ENCODE data around the gene DUSP7. TPM values are rescaled to one million over a fixed set of nuclear protein-coding genes. Genes with fewer than 3 reads are reported as not detected.

DUSP7 gene
- total and polyA plus RNA-seq, 2 donors (not counting 3 experiments of a cell fraction or from before 2014, with no cell fraction given): 29.2 to 37.7 TPM

DNA sequence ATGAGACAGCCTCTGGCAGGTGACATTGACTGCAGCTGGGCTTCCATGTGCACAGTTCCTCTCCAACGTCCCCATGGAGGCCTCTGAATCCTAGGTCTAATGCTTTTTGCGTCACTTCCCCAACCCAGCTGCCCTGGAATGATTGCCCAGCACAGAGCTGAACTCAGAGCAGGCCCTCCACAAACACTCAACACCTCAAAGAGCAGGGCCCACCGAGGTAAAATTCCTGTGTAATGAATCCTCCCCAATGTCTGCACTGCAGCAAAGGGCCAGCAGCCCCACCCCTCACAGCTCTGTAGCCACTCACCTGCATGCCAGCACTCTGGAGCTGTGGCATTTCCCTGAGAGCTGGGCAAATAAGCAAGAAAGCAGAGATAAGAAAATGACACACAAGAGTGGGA, 42.6 kb upstream of the DUSP7 start:
- no TSS peak for BruUV-seq (replicated peaks)
- H3K36me3 ChIP-seq (ENCODE audit: control insufficient read depth in 2 of 2, extremely low read depth in 1 of 2, insufficient read depth in 2 of 2, low read length in 2 of 2): no peaks in the 10 kb centered on the region
- no peak overlapping the region for H3K9ac ChIP-seq (replicated peaks; ENCODE audit: extremely low read depth, insufficient read depth, low read length)
- intact Hi-C loops (cut with micrococcal nuclease): no loop called here
- peaks cover 2% of the 10 kb centered on the region for H3K4me1 ChIP-seq (ENCODE audit: control insufficient read depth, extremely low read depth, insufficient read depth, low read length)
- ChIA-PET POLR2A (no interaction called here), CTCF (no interaction called here)
- H3K79me2 ChIP-seq (ENCODE audit: control insufficient read depth, insufficient read depth, low read length): no peaks in the 10 kb centered on the region
- H4K20me1 ChIP-seq (replicated peaks; ENCODE audit: control insufficient read depth, extremely low read depth, insufficient read depth, low read length): no peaks in the 10 kb centered on the region
- H3K4me3 ChIP-seq (replicated peaks in 1 of 3; ENCODE audit: insufficient read depth in 1 of 3, low read depth in 1 of 3, low read length in 3 of 3): no peak overlapping the region
- no peaks in the 10 kb centered on the region for H3K27me3 ChIP-seq (ENCODE audit: control insufficient read depth in 2 of 2, insufficient read depth in 2 of 2, low read length in 2 of 2)
- FAIRE-seq (no peak), DNase-seq (ENCODE audit: low read depth, low spot score) (no peak)
- H3K9me1 ChIP-seq (replicated peaks; ENCODE audit: control insufficient read depth, extremely low read depth, insufficient read depth, low read length): no peaks in the 10 kb centered on the region
- no peak for TF ChIP-seq FOS (IDR thresholded peaks at IDR 0.05; ENCODE audit: borderline replicate concordance, insufficient read depth, low read length)
- no peak for TF ChIP-seq JUN (IDR thresholded peaks at IDR 0.05; ENCODE audit: borderline replicate concordance, insufficient read depth, insufficient read length, low read depth)
- no peak overlapping the region for H3K4me2 ChIP-seq (ENCODE audit: insufficient read depth, low read length)
- dilution Hi-C loops (cut with MboI; ENCODE audit: extremely low pct_ligation_motif_present, low sequenced_read_pairs): no loop called here
- H3K27ac ChIP-seq (ENCODE audit: insufficient read depth, low read depth, low read length): no peak overlapping the region
- H2AFZ ChIP-seq (ENCODE audit: low read depth, low read length): no peak overlapping the region
- H3K9me3 ChIP-seq (replicated peaks; ENCODE audit: control insufficient read depth, insufficient read depth, low read length): no peaks in the 10 kb centered on the region

- DNase-seq (ENCODE audit: low read depth, low spot score): no peak
- intact Hi-C loops (cut with micrococcal nuclease) (no loop called here), dilution Hi-C loops (cut with MboI; ENCODE audit: extremely low pct_ligation_motif_present, low sequenced_read_pairs) (no loop called here)
- Histone ChIP-seq H3K27ac (ENCODE audit: insufficient read depth, low read depth, low read length) (no peak overlapping the region), H3K79me2 (ENCODE audit: control insufficient read depth, insufficient read depth, low read length) (no peaks in the 10 kb centered on the region), H3K4me1 (ENCODE audit: control insufficient read depth, extremely low read depth, insufficient read depth, low read length) (peaks cover 11% of the 10 kb centered on the region), H3K9me1 (replicated peaks; ENCODE audit: control insufficient read depth, extremely low read depth, insufficient read depth, low read length) (no peaks in the 10 kb centered on the region), H3K4me2 (ENCODE audit: insufficient read depth, low read length) (no peak overlapping the region), H4K20me1 (replicated peaks; ENCODE audit: control insufficient read depth, extremely low read depth, insufficient read depth, low read length) (no peaks in the 10 kb centered on the region), H2AFZ (ENCODE audit: low read depth, low read length) (no peak overlapping the region), H3K36me3 (ENCODE audit: control insufficient read depth in 2 of 2, extremely low read depth in 1 of 2, insufficient read depth in 2 of 2, low read length in 2 of 2) (no peaks in the 10 kb centered on the region), H3K27me3 (ENCODE audit: control insufficient read depth in 2 of 2, insufficient read depth in 2 of 2, low read length in 2 of 2) (no peaks in the 10 kb centered on the region), H3K9ac (replicated peaks; ENCODE audit: extremely low read depth, insufficient read depth, low read length) (no peak overlapping the region), H3K4me3 (replicated peaks in 1 of 3; ENCODE audit: insufficient read depth in 1 of 3, low read depth in 1 of 3, low read length in 3 of 3) (no peak overlapping the region), H3K9me3 (replicated peaks; ENCODE audit: control insufficient read depth, insufficient read depth, low read length) (no peaks in the 10 kb centered on the region)
- FAIRE-seq: no peak
- POLR2A ChIA-PET: no interaction called here
- BruUV-seq (replicated peaks): no TSS peak
- TF ChIP-seq FOS (IDR thresholded peaks at IDR 0.05; ENCODE audit: borderline replicate concordance, insufficient read depth, low read length) (no peak), POLR2A (IDR thresholded peaks at IDR 0.05; ENCODE audit: low read depth, low read length) (no peak), MYC (IDR thresholded peaks at IDR 0.05; ENCODE audit: low read depth, low read length) (no peak), EZH2 (IDR thresholded peaks at IDR 0.05; ENCODE audit: borderline replicate concordance, low read depth, low read length, severe bottlenecking) (no peak), JUN (IDR thresholded peaks at IDR 0.05; ENCODE audit: borderline replicate concordance, insufficient read depth, insufficient read length, low read depth) (no peak), GATA2 (IDR thresholded peaks at IDR 0.05; ENCODE audit: insufficient read depth, insufficient read length, low read depth, low read length) (no peak), POLR2AphosphoS5 (IDR thresholded peaks at IDR 0.05; ENCODE audit: insufficient read depth, low read depth, low read length) (no peak), MAX (IDR thresholded peaks at IDR 0.05; ENCODE audit: insufficient read depth, insufficient read length) (no peak)
- TF ChIP-seq, protein P1, sequence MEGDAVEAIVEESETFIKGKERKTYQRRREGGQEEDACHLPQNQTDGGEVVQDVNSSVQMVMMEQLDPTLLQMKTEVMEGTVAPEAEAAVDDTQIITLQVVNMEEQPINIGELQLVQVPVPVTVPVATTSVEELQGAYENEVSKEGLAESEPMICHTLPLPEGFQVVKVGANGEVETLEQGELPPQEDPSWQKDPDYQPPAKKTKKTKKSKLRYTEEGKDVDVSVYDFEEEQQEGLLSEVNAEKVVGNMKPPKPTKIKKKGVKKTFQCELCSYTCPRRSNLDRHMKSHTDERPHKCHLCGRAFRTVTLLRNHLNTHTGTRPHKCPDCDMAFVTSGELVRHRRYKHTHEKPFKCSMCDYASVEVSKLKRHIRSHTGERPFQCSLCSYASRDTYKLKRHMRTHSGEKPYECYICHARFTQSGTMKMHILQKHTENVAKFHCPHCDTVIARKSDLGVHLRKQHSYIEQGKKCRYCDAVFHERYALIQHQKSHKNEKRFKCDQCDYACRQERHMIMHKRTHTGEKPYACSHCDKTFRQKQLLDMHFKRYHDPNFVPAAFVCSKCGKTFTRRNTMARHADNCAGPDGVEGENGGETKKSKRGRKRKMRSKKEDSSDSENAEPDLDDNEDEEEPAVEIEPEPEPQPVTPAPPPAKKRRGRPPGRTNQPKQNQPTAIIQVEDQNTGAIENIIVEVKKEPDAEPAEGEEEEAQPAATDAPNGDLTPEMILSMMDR (IDR thresholded peaks at IDR 0.05; ENCODE audit: extremely low read depth in 1 of 2, insufficient read depth in 1 of 2, low read depth in 1 of 2, low read length in 2 of 2): no peak
- CTCF ChIA-PET: no interaction called here
Observed at GRCh38 chr3:52097851-52098507, 41.6 kb upstream of the DUSP7 start.
